Ramos (cell line): ENCODE data around the gene REEP6.

Source experiments
- in situ Hi-C: fragments of 300-500 bp; cut with MboI; formaldehyde crosslinking; loops from one replicate; pipeline ENCODE4 v1.14.3; 2022; ENCODE audit warnings: low sequenced_read_pairs; ENCODE audit not compliant: unreplicated experiment

Gene REEP6

GRCh38 chr19:1456121-1456900, 34.7 kb upstream of the REEP6 start:
- in situ Hi-C loops = no loop called here

GRCh38 chr19:1457031-1457739, 33.8 kb upstream of the REEP6 start:
- in situ Hi-C loops = no loop called here

- in situ Hi-C loops = no loop called here
These were observed 33.1 kb upstream of the REEP6 start for GRCh38 chr19:1457892-1458291.

- in situ Hi-C loops = no loop called here
These were observed 31.5 kb upstream of the REEP6 start for GRCh38 chr19:1459479-1459878.

GRCh38 chr19:1460033-1460995, 30.7 kb upstream of the REEP6 start:
- in situ Hi-C loops = no loop called here

GRCh38 chr19:1461862-1462261, 29.1 kb upstream of the REEP6 start:
- in situ Hi-C loops = no loop called here

GRCh38 chr19:1465191-1466016, 25.6 kb upstream of the REEP6 start:
- in situ Hi-C loops = no loop called here

GRCh38 chr19:1466018-1466460, 24.9 kb upstream of the REEP6 start:
- in situ Hi-C loops = no loop called here

GRCh38 chr19:1466461-1467214, 24.3 kb upstream of the REEP6 start:
- in situ Hi-C loops = no loop called here

- in situ Hi-C loops = no loop called here
These were observed 23.8 kb upstream of the REEP6 start for GRCh38 chr19:1467215-1467489.

GRCh38 chr19:1467490-1468273, 23.3 kb upstream of the REEP6 start:
- in situ Hi-C loops = no loop called here

- in situ Hi-C loops = no loop called here
These were observed 22.6 kb upstream of the REEP6 start for GRCh38 chr19:1468274-1468820.

GRCh38 chr19:1468821-1469254, 22.1 kb upstream of the REEP6 start:
- in situ Hi-C loops = no loop called here

GRCh38 chr19:1469255-1470054, 21.5 kb upstream of the REEP6 start:
- in situ Hi-C loops = no loop called here

- in situ Hi-C loops = no loop called here
These were observed 21.0 kb upstream of the REEP6 start for GRCh38 chr19:1470055-1470304.

- in situ Hi-C loops = no loop called here
These were observed 20.5 kb upstream of the REEP6 start for GRCh38 chr19:1470305-1471009.

GRCh38 chr19:1471010-1471514, 19.9 kb upstream of the REEP6 start:
- in situ Hi-C loops = no loop called here
